K562 (cell line): ENCODE data around the gene TMF1. TPM values are rescaled to one million over a fixed set of nuclear protein-coding genes. Genes with fewer than 3 reads are reported as not detected.

ENCODE experiments used
- ATAC-seq: fragments of 200-7000 bp; cut with Tn5 transposase; 3 replicates; pipeline ENCODE4 v1.9.1; 2020; ENCODE audit warnings: moderate library complexity
- BruUV-seq: library from RNA; stranded (reverse); fragments of 400-500 nt; replicated peaks from 2 replicates; lab custom pipeline; 2021; lab: Mats Ljungman, UMichigan
- CTCF ChIA-PET: fragments of 300-600 bp; formaldehyde crosslinking; extraction: SDS; loops from one replicate; lab custom pipeline; 2021; ENCODE audit warnings: low intra/inter-chr PET ratio; lab: Yijun Ruan, JAX
- POLR2A ChIA-PET: fragments of 300-600, 350-650 bp; sonication (Branson Sonifier 250); formaldehyde crosslinking; extraction: SDS; loops from one replicate; lab custom pipeline; 2021; ENCODE audit warnings: antibody characterized with exemption, inconsistent platforms; lab: Yijun Ruan, JAX
- DNase-seq, 4 experiments: peaks; one replicate each; pipeline versions ENCODE4 v3.0.0 to v3.0.0-alpha.2; 2011 to 2018; ENCODE audit warnings: low spot score in 3 of 4, mixed read lengths in 3 of 4; ENCODE audit errors: extremely low read depth in 1 of 4
- FAIRE-seq: peaks from 2 replicates; lab custom pipeline; 2011; peaks lifted over from hg19 to GRCh38; lab: Jason Lieb, UNC
- H2AFZ ChIP-seq: 2 replicates; pipeline ENCODE4 v1.6.0; 2011; ENCODE audit warnings: low read depth, low read length, control low read depth, inconsistent platforms
- H3K27ac ChIP-seq: fragments of 200-600 bp; 3 replicates; pipeline ENCODE4 v1.8.0; 2011; ENCODE audit warnings: low read depth, mild to moderate bottlenecking, control low read depth, inconsistent platforms, low read length, moderate library complexity, mixed read lengths; ENCODE audit errors: extremely low read depth
- H3K27me3 ChIP-seq, 2 experiments: fragments of 300-600 bp in 1 of 2; 2 replicates in 1 of 2; 3 replicates in 1 of 2; pipeline versions ENCODE4 v1.6.0 to v1.8.0; 2011; ENCODE audit warnings: inconsistent platforms in 2 of 2, low read length in 2 of 2, mild to moderate bottlenecking in 1 of 2, mixed read lengths in 1 of 2, moderate library complexity in 1 of 2; ENCODE audit not compliant: control insufficient read depth in 2 of 2, insufficient read depth in 2 of 2
- H3K36me3 ChIP-seq: fragments of 300-600 bp; 3 replicates; pipeline ENCODE4 v1.8.0; 2011; ENCODE audit warnings: mild to moderate bottlenecking, low read length, inconsistent platforms; ENCODE audit not compliant: control insufficient read depth, insufficient read depth
- H3K4me1 ChIP-seq, 2 experiments: fragments of 200-600 bp in 1 of 2; replicated peaks in 1 of 2; 2 replicates in 1 of 2; 3 replicates in 1 of 2; pipeline versions ENCODE4 v1.5.1 to v1.8.0; 2011; ENCODE audit warnings: inconsistent platforms in 2 of 2, low read length in 2 of 2, mild to moderate bottlenecking in 1 of 2, mixed read lengths in 1 of 2, moderate library complexity in 1 of 2; ENCODE audit not compliant: control insufficient read depth in 2 of 2, insufficient read depth in 2 of 2
- H3K4me2 ChIP-seq: 2 replicates; pipeline ENCODE4 v1.6.1; 2011; ENCODE audit warnings: low read length, control low read depth, inconsistent platforms, mixed read lengths; ENCODE audit not compliant: insufficient read depth
- H3K4me3 ChIP-seq: fragments of 200-600 bp; sonication (generic), shearing (Covaris generic); 2 replicates; pipeline ENCODE4 v1.5.1; 2016; ENCODE audit warnings: control low read depth, inconsistent platforms
- H3K79me2 ChIP-seq: fragments of 200-600 bp; 3 replicates; pipeline ENCODE4 v1.8.0; 2011; ENCODE audit warnings: low read length, inconsistent platforms; ENCODE audit not compliant: control insufficient read depth, insufficient read depth
- H3K9ac ChIP-seq, 2 experiments: 2 replicates each; pipeline versions ENCODE4 v1.6.0 to v1.6.1; 2011; ENCODE audit warnings: low read depth in 2 of 2, low read length in 2 of 2, control low read depth in 1 of 2, inconsistent platforms in 1 of 2, mild to moderate bottlenecking in 1 of 2, mixed read lengths in 1 of 2; ENCODE audit not compliant: insufficient read depth in 1 of 2
- H3K9me1 ChIP-seq: one replicate; pipeline ENCODE4 v1.6.0; 2011; ENCODE audit warnings: inconsistent platforms, mild to moderate bottlenecking, low read length, moderate library complexity; ENCODE audit not compliant: control insufficient read depth, insufficient read depth
- H3K9me3 ChIP-seq: replicated peaks from 2 replicates; pipeline ENCODE4 v1.5.1; 2011; ENCODE audit warnings: low read depth, low read length, inconsistent platforms; ENCODE audit not compliant: control insufficient read depth, insufficient read depth
- H4K20me1 ChIP-seq: replicated peaks from 2 replicates; pipeline ENCODE4 v1.6.1; 2011; ENCODE audit warnings: low read length, inconsistent platforms, mixed read lengths; ENCODE audit not compliant: control insufficient read depth, insufficient read depth
- AFF1 ChIP-seq, 2 experiments: fragments of 450-650 bp; IDR thresholded peaks; 2 replicates each; pipeline ENCODE4 v1.6.1; 2018; ENCODE audit warnings: mild to moderate bottlenecking in 2 of 2, low read depth in 1 of 2; ENCODE audit not compliant: partially characterized antibody in 2 of 2
- HES1 ChIP-seq: fragments of 450-650 bp; IDR thresholded peaks from 2 replicates; pipeline ENCODE4 v1.6.1; 2016; ENCODE audit warnings: low read depth, mild to moderate bottlenecking, moderate library complexity
- HMBOX1 ChIP-seq: sonication (generic); IDR thresholded peaks from 2 replicates; pipeline ENCODE4 v1.6.1; 2016
- MTA1 ChIP-seq: fragments of 450-650 bp; IDR thresholded peaks from 2 replicates; pipeline ENCODE4 v1.6.1; 2017; ENCODE audit warnings: borderline replicate concordance
- SLC30A9 ChIP-seq: fragments of 250-450 bp; sonication (Bioruptor Pico); IDR thresholded peaks from 2 replicates; pipeline ENCODE4 v1.8.0; 2022; ENCODE audit warnings: mild to moderate bottlenecking, moderate library complexity
- TAL1 ChIP-seq: fragments of 450-650 bp; IDR thresholded peaks from 2 replicates; pipeline ENCODE4 v1.6.1; 2016; ENCODE audit warnings: mild to moderate bottlenecking
- THAP7 ChIP-seq: fragments of 250-450 bp; sonication (Bioruptor Pico); IDR thresholded peaks from 2 replicates; pipeline ENCODE4 v1.5.0; 2021
- ZFX ChIP-seq: sonication (generic); formaldehyde crosslinking; IDR thresholded peaks from 2 replicates; pipeline ENCODE4 v1.8.0; 2022; ENCODE audit warnings: mild to moderate bottlenecking, missing genetic modification reagents, moderate library complexity
- ZNF121 ChIP-seq: sonication (generic); formaldehyde crosslinking; conservative IDR thresholded peaks from 2 replicates; pipeline ENCODE4 v1.8.0; 2022; ENCODE audit warnings: missing genetic modification reagents
- ZNF146 ChIP-seq: IDR thresholded peaks from one replicate; pipeline ENCODE4 v1.6.1; 2018; ENCODE audit warnings: missing compliant biosample characterization; ENCODE audit not compliant: unreplicated experiment
- WGBS: fragments of 100-300 bp; shearing (Covaris generic); methylation state at CpG from one replicate; pipeline ENCODE4 v1.1.6; 2016; ENCODE audit warnings: low coverage, mixed read lengths; ENCODE audit not compliant: insufficient coverage; ENCODE audit errors: missing lambda C conversion rate; 5-methylcytosine and 5-hydroxymethylcytosine counted together
- in situ Hi-C: fragments of 300-500 bp; cut with MboI; formaldehyde crosslinking; loops from 4 replicates; pipeline ENCODE4 v1.15.0; 2018; ENCODE audit warnings: inconsistent platforms, mixed read lengths
- intact Hi-C: fragments of 100-400 bp; cut with micrococcal nuclease; formaldehyde crosslinking; loops from 2 replicates; pipeline ENCODE4 v1.14.2; 2022
- polyA plus RNA-seq, 8 experiments: library from polyadenylated mRNA; depleted of rRNA in 4 of 8; stranded (reverse) in 5 of 8; unstranded in 3 of 8; fragments of >200 nt; fragmentation: Nextera tagmentation in 2 of 8; fragmentation: Illumina TruSeq in 1 of 8; extraction: Ambion mirVana in 2 of 8; extraction: Trizol in 1 of 8; gene quantifications; 2 replicates each; pipeline versions ENCODE4 v1.2.1 to v1.2.3, GENCODE V29; 2011 to 2014; ENCODE audit warnings: inconsistent platforms in 1 of 8, missing spikeins in 1 of 8
- total RNA-seq, 7 experiments: library from RNA; depleted of rRNA in 6 of 7; stranded (reverse); fragments of >200 nt in 6 of 7; fragmentation: Illumina TruSeq in 2 of 7; extraction: Trizol in 2 of 7; gene quantifications; 2 replicates each; pipeline versions ENCODE4 v1.2.1 to v1.2.3, GENCODE V29; 2011 to 2021; ENCODE audit warnings: low replicate concordance in 1 of 7

TMF1 gene
- total and polyA plus RNA-seq, 9 of the 15 experiments (the other 6 are each of a cell fraction or from before 2014, with no cell fraction given), result 3.1 to 13.9 (median 10.3) TPM

- H2AFZ ChIP-seq, result no peak overlapping the region
- ChIA-PET POLR2A (interaction anchor here (1.2 kb wide), 1 partner anchor 43 kb away, joined by 3 read pairs; no protein-coding TSS in a partner anchor), CTCF (no interaction called here)
- BruUV-seq, result no TSS peak
- no peak for FAIRE-seq
- no peak for DNase-seq
- TF ChIP-seq ZNF146 (CRISPR knock-in tag) (no peak), ZNF121 (peak; percentile 33; the same call in 1 of the 2 replicates)
- H3K9me3 ChIP-seq, result no peaks in the 10 kb centered on the region
- H3K27ac ChIP-seq, result no peak overlapping the region
- H4K20me1 ChIP-seq, result no peaks in the 10 kb centered on the region; the same call in 1 of the 2 replicates
- ATAC-seq, result no peak
- H3K79me2 ChIP-seq, result peaks cover 43% of the 10 kb centered on the region
- no peak overlapping the region for H3K4me2 ChIP-seq
- in situ Hi-C loops (no loop called here), intact Hi-C loops (no loop called here)
- no peaks in the 10 kb centered on the region for H3K27me3 ChIP-seq
- 89% methylated on average over 2 of the region's 2 CpGs for WGBS
- H3K9me1 ChIP-seq, result no peaks in the 10 kb centered on the region
- H3K9ac ChIP-seq, result no peak overlapping the region
- H3K4me1 ChIP-seq, result peaks cover 0 to 7% of the 10 kb centered on the region in 2 experiments; a peak in 2 of 5 replicates
- H3K36me3 ChIP-seq, result peaks cover 45% of the 10 kb centered on the region; the same call in 2 of the 3 replicates
- H3K4me3 ChIP-seq, result no peak overlapping the region
Measured at GRCh38 chr3:69048990-69049389, 3.1 kb downstream of the TMF1 start.

GRCh38 chr3:69044608-69045007 lies 7.5 kb downstream of the TMF1 start:
- DNase-seq (no peak), FAIRE-seq (no peak), ATAC-seq (no peak)
- Histone ChIP-seq H4K20me1 (no peaks in the 10 kb centered on the region; the same call in 1 of the 2 replicates), H3K36me3 (peaks cover 67% of the 10 kb centered on the region), H3K4me2 (no peak overlapping the region), H3K79me2 (peaks cover 17% of the 10 kb centered on the region), H3K9ac (no peak overlapping the region), H3K27ac (no peak overlapping the region), H3K4me1 (no peaks in the 10 kb centered on the region), H3K9me1 (no peaks in the 10 kb centered on the region), H2AFZ (no peak overlapping the region), H3K4me3 (no peak overlapping the region), H3K27me3 (no peaks in the 10 kb centered on the region), H3K9me3 (no peaks in the 10 kb centered on the region)
- no TSS peak for BruUV-seq
- intact Hi-C loops, result no loop called here
- ChIA-PET POLR2A (interaction anchor here (0.7 to 1.0 kb wide), 2 partner anchors 13 to 74 kb away, joined by 3 to 4 read pairs; no protein-coding TSS in a partner anchor), CTCF (no interaction called here)
- 87% methylated on average over 2 of the region's 2 CpGs for WGBS
- in situ Hi-C loops, result no loop called here
- TF ChIP-seq MTA1 (no peak), HES1 (no peak), TAL1 (no peak), AFF1 (IDR thresholded peaks at IDR 0.05; ENCODE audit: low read depth in 1 of 2, partially characterized antibody in 2 of 2) (no peak), THAP7 (CRISPR knock-in tag) (no peak), HMBOX1 (no peak), SLC30A9 (no peak), ZFX (CRISPR knock-in tag) (no peak)
